Tibial nerve (tissue), 4 donors: ENCODE results near the gene PLXNB1. TPM values are rescaled to one million over a fixed set of nuclear protein-coding genes. Genes with fewer than 3 reads are reported as not detected.
A peak's percentile ranks its signal among the peaks of the same experiment; 100 is the strongest.
"Not testable (repeated sequence)": the region's sequence is repeated elsewhere in the genome, so short reads cannot be mapped to it uniquely, and the experiment has no call there.

Source experiments
- DNase-seq, 2 donors: peaks; one replicate each; pipeline ENCODE4 v3.0.0-alpha.2; 2019; ENCODE audit warnings: low spot score in 2 of 2
- H3K27ac ChIP-seq, 4 donors: fragments of 200-600 bp; sonication (generic) in 3 of 4; one replicate each; pipeline ENCODE4 v1.5.1; 2017 to 2019; ENCODE audit warnings: mild to moderate bottlenecking in 1 of 4
- H3K27me3 ChIP-seq, 2 donors: fragments of 200-600 bp; sonication (generic) in 1 of 2; one replicate each; pipeline versions ENCODE4 v1.5.1 to v1.6.0; 2017 to 2019
- H3K36me3 ChIP-seq, 3 donors: fragments of 200-600 bp; sonication (generic); one replicate each; pipeline ENCODE4 v1.5.1; 2018 to 2019
- H3K4me1 ChIP-seq, 4 donors: fragments of 200-600 bp; sonication (generic) in 3 of 4; one replicate each; pipeline ENCODE4 v1.5.1; 2017 to 2019
- H3K4me3 ChIP-seq, 4 donors: fragments of 200-600 bp; sonication (generic) in 3 of 4; one replicate each; pipeline ENCODE4 v1.5.1; 2017 to 2019; ENCODE audit warnings: mild to moderate bottlenecking in 1 of 4, moderate library complexity in 1 of 4
- H3K9me3 ChIP-seq, 4 donors: fragments of 200-600 bp; sonication (generic) in 3 of 4; one replicate each; pipeline ENCODE4 v1.5.1; 2017 to 2019
- EP300 ChIP-seq, 2 donors: sonication (generic); formaldehyde crosslinking; IDR thresholded peaks; one replicate each; pipeline ENCODE4 v1.6.1; 2017; ENCODE audit warnings: antibody characterized with exemption in 2 of 2, mild to moderate bottlenecking in 1 of 2
- POLR2A ChIP-seq, 2 donors: fragments of 450-650 bp; IDR thresholded peaks; one replicate each; pipeline ENCODE4 v1.6.1; 2017; ENCODE audit warnings: antibody characterized with exemption in 2 of 2, mild to moderate bottlenecking in 2 of 2, moderate library complexity in 2 of 2
- WGBS, 2 donors: methylation state at CpG; one replicate each; pipeline ENCODE4 v1.1.5; 2018; 5-methylcytosine and 5-hydroxymethylcytosine counted together
- total RNA-seq, 4 donors: library from RNA; depleted of rRNA; stranded (reverse); fragments of >200 nt; gene quantifications; one replicate each; pipeline ENCODE4 v1.1.0, GENCODE V29; 2016
- TF ChIP-seq, protein P1 (sequence below), 5 experiments: fragments of 200-600 bp in 3 of 5; fragments of 450-650 bp in 2 of 5; sonication (generic) in 3 of 5; IDR thresholded peaks; one replicate each; pipeline ENCODE4 v1.5.1; 2016 to 2019; ENCODE audit warnings: antibody characterized with exemption in 5 of 5, mild to moderate bottlenecking in 3 of 5, moderate library complexity in 2 of 5

Gene PLXNB1
- total RNA-seq, 4 donors from 2014 or later = 216 to 379 (median 339) TPM

DNA sequence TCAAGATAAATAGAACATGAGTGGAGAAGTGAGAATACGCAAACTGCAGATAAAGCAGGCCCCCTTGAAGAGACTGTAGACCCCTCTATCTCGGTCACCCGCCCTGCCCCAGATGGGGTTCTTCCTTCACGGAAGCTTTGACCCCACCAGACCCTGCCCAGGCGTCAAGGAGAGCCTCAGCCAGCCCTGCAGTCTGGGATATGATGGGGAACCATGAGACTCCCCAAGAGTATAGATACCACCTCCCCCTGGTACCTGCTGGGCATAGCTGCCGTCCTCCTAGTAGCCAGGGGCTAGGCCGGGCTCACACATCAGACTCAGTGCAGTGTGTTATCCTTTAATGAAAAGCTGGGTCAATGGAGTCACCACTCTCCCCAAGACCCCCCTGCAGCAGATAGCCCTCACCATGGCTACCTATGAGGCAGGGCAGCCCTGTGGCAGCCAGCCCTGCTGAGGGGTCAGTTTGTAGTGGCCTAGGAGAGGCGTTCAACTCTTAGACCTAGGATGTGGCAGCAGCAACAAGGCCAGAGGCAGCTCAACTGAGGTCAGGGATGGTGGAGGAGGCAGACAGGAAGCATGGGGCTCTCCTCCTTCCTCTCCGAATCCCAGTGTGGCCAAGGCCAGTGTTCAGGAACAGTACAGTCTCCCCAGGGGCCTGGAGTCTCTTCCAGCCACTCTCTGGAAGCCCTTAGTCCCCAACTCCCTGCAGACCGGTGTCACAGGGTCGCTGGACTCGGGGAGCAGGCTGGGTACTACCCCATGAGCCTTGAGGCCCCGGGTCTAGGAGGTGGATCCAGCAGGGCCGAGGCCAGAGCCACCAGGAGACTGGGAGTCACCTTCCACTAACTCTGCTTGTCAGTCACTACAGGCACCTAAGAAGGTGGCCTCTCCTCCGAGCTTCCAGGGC is 26.1 kb downstream of the PLXNB1 start:
- 83 to 86% methylated on average over 15 of the region's 15 CpGs for WGBS, 2 donors
- DNase-seq = peak in 1 of 2 donors; percentile 11
- H3K4me3 ChIP-seq = no peak overlapping the region
- H3K36me3 ChIP-seq = peaks cover 0 to 61% (median 0%) of the 10 kb centered on the region in 3 donors
- TF ChIP-seq, protein P1, sequence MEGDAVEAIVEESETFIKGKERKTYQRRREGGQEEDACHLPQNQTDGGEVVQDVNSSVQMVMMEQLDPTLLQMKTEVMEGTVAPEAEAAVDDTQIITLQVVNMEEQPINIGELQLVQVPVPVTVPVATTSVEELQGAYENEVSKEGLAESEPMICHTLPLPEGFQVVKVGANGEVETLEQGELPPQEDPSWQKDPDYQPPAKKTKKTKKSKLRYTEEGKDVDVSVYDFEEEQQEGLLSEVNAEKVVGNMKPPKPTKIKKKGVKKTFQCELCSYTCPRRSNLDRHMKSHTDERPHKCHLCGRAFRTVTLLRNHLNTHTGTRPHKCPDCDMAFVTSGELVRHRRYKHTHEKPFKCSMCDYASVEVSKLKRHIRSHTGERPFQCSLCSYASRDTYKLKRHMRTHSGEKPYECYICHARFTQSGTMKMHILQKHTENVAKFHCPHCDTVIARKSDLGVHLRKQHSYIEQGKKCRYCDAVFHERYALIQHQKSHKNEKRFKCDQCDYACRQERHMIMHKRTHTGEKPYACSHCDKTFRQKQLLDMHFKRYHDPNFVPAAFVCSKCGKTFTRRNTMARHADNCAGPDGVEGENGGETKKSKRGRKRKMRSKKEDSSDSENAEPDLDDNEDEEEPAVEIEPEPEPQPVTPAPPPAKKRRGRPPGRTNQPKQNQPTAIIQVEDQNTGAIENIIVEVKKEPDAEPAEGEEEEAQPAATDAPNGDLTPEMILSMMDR (IDR thresholded peaks at IDR 0.05) = no peak
- no peak for TF ChIP-seq EP300 (IDR thresholded peaks at IDR 0.05)
- TF ChIP-seq POLR2A (IDR thresholded peaks at IDR 0.05) = no peak
- peak overlapping the region in 3 of 4 donors; percentile 8 to 90 (median 88) for H3K27ac ChIP-seq
- H3K9me3 ChIP-seq = no peaks in the 10 kb centered on the region
- H3K4me1 ChIP-seq = peaks cover 0 to 21% (median 10%) of the 10 kb centered on the region in 4 donors
- H3K27me3 ChIP-seq = no peaks in the 10 kb centered on the region

DNA sequence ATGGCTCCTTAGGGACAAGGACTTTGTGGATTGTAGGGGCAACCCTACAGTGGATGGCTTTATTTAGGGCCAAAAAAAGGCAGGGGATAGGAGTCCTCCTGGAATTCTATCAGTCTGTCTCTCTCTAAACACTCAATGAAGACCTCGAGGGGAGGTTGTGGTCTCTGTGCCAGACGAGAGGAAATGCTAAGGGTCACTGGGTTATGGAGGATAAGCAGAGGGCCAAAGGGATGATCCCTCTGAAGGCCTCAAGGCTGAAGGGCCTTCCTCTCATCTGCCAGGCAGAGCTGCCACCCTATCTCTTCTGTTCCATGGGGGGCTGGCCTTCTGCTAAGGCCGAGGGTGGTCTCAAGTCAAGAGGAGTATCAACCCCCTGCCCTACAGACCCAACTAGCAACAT is 27.0 kb downstream of the PLXNB1 start:
- TF ChIP-seq EP300 (IDR thresholded peaks at IDR 0.05) = no peak
- TF ChIP-seq POLR2A (IDR thresholded peaks at IDR 0.05) = no peak
- TF ChIP-seq, protein P1 (IDR thresholded peaks at IDR 0.05) = no peak
- H3K36me3 ChIP-seq = peaks cover 0 to 52% (median 0%) of the 10 kb centered on the region in 3 donors
- no peaks in the 10 kb centered on the region for H3K9me3 ChIP-seq
- DNase-seq = peak in 1 of 2 donors; percentile 8
- no peaks in the 10 kb centered on the region for H3K27me3 ChIP-seq
- WGBS, 2 donors = 49 to 63% methylated on average over 3 of the region's 3 CpGs
- H3K27ac ChIP-seq = peak overlapping the region; percentile 66 to 90 (median 84)
- H3K4me1 ChIP-seq = peaks cover 0 to 21% (median 10%) of the 10 kb centered on the region in 4 donors
- no peak overlapping the region for H3K4me3 ChIP-seq

DNA sequence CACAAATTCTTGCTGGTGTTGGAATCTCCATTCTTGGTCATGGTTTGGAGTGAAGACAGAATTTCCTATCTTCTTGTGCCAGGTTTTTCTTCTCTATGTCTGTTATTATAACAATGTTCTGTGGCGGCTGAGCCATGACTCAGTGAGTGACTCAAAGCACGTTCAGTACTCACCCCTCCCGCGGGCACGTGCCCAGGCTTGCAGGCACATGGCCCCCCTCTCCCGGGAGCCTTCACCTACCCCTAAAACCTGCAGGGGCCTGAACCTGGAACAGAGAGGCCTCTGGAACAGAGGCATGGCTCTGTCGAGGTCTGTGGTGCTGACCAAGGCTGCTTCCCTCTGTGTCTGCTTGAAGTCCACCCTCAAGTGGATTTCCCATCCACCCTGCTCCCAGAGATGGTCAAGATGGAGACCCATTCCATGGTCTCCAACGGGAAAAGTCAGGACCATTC is 27.6 kb downstream of the PLXNB1 start:
- Histone ChIP-seq H3K4me1 (peaks cover 0 to 21% (median 10%) of the 10 kb centered on the region in 4 donors), H3K4me3 (no peak overlapping the region), H3K27me3 (no peaks in the 10 kb centered on the region), H3K9me3 (no peaks in the 10 kb centered on the region), H3K36me3 (peaks cover 0 to 46% (median 0%) of the 10 kb centered on the region in 3 donors), H3K27ac (peak overlapping the region; percentile 66 to 90 (median 84))
- WGBS, 2 donors = 31 to 46% methylated on average over 8 of the region's 8 CpGs
- TF ChIP-seq, protein P1 (IDR thresholded peaks at IDR 0.05) = no peak
- TF ChIP-seq POLR2A (IDR thresholded peaks at IDR 0.05) (no peak), EP300 (IDR thresholded peaks at IDR 0.05) (peak; percentile 89 to 93)
- peak; percentile 91 to 95 for DNase-seq

DNA sequence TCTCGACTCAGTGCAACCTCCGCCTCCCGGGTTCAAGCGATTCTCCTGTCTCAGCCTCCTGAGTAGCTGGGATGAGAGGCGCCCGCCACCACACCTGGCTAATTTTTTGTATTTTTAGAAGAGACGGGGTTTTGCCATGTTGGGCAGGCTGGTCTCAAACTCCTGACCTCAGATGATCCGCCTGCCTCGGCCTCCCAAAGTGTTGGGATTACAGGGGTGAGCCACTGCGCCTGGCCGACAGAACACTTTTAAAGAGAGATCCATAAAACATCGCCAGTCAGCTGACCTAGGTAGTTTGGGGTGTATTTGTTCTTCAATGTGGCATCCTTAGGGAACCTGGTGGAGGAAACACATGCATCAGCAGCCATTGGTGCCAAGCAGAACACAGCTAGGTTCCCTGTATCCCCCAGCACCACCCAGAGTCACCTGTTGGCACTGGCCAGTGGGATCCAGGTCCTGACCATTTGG is 28.4 kb downstream of the PLXNB1 start:
- not testable (repeated sequence) for H3K27me3 ChIP-seq, DNase-seq, H3K4me3 ChIP-seq, H3K9me3 ChIP-seq
- H3K36me3 ChIP-seq = peaks cover 0 to 38% (median 0%) of the 10 kb centered on the region in 3 donors
- peak overlapping the region; percentile 71 to 90 (median 84) for H3K27ac ChIP-seq
- WGBS, 2 donors = 92% methylated on average over 12 of the region's 12 CpGs
- H3K4me1 ChIP-seq = peaks cover 0 to 21% (median 10%) of the 10 kb centered on the region in 4 donors

DNA sequence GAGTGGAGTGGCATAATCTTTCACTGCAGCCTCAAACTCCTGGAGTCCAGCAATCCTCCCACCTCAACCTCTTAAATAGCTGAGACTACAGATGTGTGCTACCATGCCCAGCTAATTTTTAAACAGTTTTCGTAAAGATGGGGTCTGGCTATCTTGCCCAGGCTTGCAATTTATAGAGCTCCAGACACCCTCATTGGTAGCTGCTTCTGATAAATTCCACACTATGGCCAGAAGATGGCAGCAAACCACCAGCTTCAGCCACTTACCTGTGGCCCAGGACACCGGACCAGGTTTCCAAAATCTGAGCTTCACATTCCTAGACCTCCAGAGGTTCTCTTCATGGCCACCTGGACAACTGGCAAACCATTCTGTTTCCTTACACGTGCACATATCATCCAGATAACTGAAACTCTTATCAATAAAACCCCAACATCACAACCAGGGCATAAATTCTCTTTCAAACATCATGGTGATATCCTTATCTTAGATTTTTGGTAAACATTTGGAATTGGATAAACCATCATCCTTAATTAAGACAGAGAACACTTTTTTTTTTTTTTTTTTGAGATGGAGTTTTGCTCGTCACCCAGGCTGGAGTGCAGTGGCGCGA is 29.0 kb downstream of the PLXNB1 start:
- DNase-seq = no peak
- TF ChIP-seq, protein P1 (IDR thresholded peaks at IDR 0.05) = peak; percentile 71 to 91 (median 77)
- TF ChIP-seq POLR2A (IDR thresholded peaks at IDR 0.05) = no peak
- Histone ChIP-seq H3K27me3 (no peaks in the 10 kb centered on the region), H3K4me1 (peaks cover 0 to 21% (median 10%) of the 10 kb centered on the region in 4 donors), H3K4me3 (no peak overlapping the region), H3K36me3 (peaks cover 0 to 33% (median 0%) of the 10 kb centered on the region in 3 donors), H3K9me3 (no peaks in the 10 kb centered on the region), H3K27ac (peak overlapping the region; percentile 71 to 90 (median 84))
- WGBS, 2 donors = 63 to 64% methylated on average over 6 of the region's 6 CpGs
